ENCODE data around the gene VGF.

Gene VGF

DNA sequence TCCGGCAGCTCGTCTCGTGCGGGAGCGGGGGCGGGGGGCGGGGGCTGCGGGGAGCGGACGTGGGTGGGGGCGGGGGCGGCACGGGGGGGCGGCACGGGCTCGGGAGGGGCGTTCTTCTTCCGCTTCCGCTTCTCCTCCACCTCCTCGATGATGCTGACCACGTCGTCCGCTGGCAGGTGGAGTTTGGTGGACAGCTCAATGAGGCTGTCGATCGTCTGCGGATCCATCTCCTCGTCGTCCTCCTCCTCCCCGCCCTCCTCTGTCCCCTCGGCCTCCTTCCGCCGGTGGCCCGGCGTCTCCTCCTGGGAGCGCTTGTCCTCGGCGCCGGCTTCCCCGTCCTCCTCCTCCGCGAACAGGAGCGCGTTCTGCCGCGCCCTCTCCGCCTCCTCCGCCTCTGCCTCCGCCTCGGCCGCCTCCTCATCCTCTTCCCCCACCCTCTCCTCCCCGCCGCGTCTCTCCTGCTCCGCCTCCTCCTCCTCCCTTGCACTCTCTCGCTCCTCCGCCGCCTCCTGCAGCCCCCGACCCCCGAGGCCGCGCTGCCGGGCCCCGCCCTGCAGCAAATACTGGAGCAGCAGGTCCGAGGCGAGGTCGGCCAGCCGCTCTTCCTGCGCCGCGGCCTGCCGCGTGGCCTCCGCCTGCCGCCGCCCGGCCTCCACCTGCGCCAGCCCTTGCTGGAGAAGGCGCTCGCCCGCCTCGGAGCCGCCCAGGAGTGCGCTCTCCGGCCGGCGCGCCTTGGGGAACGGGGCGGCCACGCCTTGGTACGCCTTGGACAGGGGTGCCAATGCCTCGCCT, 1.9 kb downstream of the VGF start:
- Histone ChIP-seq H3K4me3 (peak overlapping the region; percentile 22 to 48), H3K4me1 (peaks cover 0 to 40% (median 36%) of the 10 kb centered on the region in 4 donors), H3K9me3 (no peaks in the 10 kb centered on the region), H3K27ac (no peak overlapping the region), H3K27me3 (peaks cover 5 to 100% of the 10 kb centered on the region in 2 donors), H3K36me3 (peaks cover 23 to 26% (median 25%) of the 10 kb centered on the region in 3 donors)
- intact Hi-C loops (cut with DNase I; ENCODE audit: low total_unique reads), result loop anchor here (10.0 kb wide), 1 partner anchor 269 kb away; the partner anchor contains the start of gene ACHE
- TF ChIP-seq, protein P1, sequence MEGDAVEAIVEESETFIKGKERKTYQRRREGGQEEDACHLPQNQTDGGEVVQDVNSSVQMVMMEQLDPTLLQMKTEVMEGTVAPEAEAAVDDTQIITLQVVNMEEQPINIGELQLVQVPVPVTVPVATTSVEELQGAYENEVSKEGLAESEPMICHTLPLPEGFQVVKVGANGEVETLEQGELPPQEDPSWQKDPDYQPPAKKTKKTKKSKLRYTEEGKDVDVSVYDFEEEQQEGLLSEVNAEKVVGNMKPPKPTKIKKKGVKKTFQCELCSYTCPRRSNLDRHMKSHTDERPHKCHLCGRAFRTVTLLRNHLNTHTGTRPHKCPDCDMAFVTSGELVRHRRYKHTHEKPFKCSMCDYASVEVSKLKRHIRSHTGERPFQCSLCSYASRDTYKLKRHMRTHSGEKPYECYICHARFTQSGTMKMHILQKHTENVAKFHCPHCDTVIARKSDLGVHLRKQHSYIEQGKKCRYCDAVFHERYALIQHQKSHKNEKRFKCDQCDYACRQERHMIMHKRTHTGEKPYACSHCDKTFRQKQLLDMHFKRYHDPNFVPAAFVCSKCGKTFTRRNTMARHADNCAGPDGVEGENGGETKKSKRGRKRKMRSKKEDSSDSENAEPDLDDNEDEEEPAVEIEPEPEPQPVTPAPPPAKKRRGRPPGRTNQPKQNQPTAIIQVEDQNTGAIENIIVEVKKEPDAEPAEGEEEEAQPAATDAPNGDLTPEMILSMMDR (IDR thresholded peaks at IDR 0.05), result no peak
- no peak for DNase-seq

DNA sequence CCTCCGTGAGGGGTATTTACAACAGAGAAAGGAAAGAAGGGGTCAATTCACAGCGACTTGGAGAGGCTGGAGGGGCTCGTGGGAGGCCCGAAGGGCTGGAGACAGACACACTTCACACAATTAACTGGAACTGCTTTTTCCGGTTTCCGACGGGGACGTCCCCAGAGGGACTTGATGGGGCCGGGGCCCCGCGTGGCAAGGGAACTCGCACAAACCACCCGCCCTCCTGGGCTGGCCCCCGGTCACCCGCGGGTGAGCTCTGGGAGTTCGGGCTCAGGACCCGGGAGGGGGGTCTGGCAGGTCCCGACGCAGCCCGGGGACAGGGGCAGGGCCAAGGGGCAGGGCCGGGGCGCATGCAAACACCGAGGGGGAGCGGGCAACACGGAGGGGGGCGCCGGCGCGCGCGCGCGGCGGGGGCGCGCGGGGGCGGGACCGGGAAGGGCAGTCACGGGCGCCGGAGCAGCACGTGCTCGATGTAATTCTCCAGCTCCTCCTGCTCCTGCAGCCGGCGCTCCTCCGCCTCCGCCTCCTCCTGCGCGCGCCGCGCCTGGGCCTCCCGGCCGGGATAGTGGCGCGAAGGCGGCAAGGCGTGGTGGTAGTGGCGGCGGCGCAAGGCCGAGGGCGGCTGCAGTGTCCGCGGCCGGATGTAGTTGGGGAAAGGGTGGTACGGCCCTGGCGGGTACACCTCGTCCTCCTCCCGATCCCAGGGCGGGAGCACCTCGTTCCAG, 2.7 kb downstream of the VGF start:
- H3K4me3 ChIP-seq, result peak overlapping the region; percentile 22 to 48
- no peak for DNase-seq
- H3K9me3 ChIP-seq, result no peaks in the 10 kb centered on the region
- peaks cover 0 to 40% (median 36%) of the 10 kb centered on the region in 4 donors for H3K4me1 ChIP-seq
- TF ChIP-seq, protein P1 (IDR thresholded peaks at IDR 0.05), result no peak
- intact Hi-C loops (cut with DNase I; ENCODE audit: low total_unique reads), result loop anchor here (10.0 kb wide), 1 partner anchor 268 kb away; the partner anchor contains the start of gene ACHE
- peaks cover 28 to 33% (median 32%) of the 10 kb centered on the region in 3 donors for H3K36me3 ChIP-seq
- peaks cover 5 to 97% of the 10 kb centered on the region in 2 donors for H3K27me3 ChIP-seq
- H3K27ac ChIP-seq, result no peak overlapping the region

DNA sequence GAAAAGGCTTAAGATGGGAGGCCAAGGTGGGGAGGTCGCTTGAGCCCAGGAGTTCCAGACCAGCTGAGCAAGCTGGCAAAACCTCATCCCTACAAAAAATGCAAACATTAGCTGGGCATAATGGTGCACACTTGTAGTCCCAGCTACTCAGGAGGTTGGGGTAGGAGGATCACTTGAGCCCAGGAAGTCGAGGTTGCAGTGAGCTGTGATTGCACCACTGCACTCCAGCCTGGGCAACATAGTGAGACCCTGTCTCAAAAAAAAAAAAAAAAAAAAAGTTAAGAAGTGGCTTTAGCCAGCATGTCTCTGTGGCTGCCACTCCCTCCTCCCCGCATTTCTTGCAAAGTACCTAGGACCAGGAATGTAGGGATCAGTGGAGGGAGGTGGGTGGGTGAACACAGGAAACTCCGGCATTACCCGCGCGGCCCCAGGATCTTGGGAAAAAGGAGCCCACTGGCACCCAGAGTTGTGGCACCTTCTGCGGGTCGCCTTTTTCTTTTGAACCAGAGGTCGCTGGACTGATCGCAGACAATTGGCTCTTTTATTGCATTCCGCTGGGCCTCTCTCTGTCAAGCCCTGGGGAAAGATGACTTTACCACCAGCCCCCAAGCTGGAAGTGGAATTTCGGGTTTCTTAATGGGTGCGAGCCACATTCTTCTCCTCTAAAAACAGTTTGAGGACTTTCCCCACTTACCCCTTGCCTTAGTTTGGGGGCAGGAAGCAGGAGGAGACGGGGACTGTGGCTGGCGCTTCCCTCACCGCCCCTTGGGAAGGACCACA, 3.5 kb downstream of the VGF start:
- peaks cover 33 to 41% (median 36%) of the 10 kb centered on the region in 3 donors for H3K36me3 ChIP-seq
- H3K4me1 ChIP-seq, result peaks cover 0 to 40% (median 36%) of the 10 kb centered on the region in 4 donors
- peaks cover 5 to 91% of the 10 kb centered on the region in 2 donors for H3K27me3 ChIP-seq
- H3K9me3 ChIP-seq, result no peaks in the 10 kb centered on the region
- TF ChIP-seq, protein P1 (IDR thresholded peaks at IDR 0.05), result no peak
- no peak overlapping the region for H3K4me3 ChIP-seq
- H3K27ac ChIP-seq, result no peak overlapping the region
- DNase-seq, result no peak
- intact Hi-C loops (cut with DNase I; ENCODE audit: low total_unique reads), result loop anchor here (10.0 kb wide), 1 partner anchor 267 kb away; the partner anchor contains the start of gene ACHE

DNA sequence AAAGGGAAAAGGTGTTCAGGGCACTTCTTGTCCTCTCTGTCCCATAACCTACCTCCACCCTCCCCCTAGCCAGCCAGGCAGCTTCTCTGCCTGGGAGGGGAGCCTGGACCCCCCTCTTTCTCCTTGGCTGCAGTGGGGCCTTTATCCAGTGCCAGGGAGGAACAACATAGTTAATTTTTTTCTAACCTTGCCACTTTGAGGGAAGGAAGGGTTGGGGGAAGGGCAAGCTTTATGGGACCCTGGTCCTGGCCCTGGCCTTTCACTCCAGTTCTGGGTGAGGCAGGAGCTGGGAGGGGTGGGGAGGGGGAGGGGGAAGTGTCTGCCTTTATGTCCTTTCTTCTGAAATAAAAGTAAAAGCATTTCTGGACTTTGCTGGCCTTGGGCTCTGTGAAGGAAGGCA, 4.5 kb downstream of the VGF start:
- peaks cover 5 to 81% of the 10 kb centered on the region in 2 donors for H3K27me3 ChIP-seq
- no peaks in the 10 kb centered on the region for H3K9me3 ChIP-seq
- H3K4me3 ChIP-seq, result no peak overlapping the region
- H3K36me3 ChIP-seq, result peaks cover 33 to 42% (median 36%) of the 10 kb centered on the region in 3 donors
- TF ChIP-seq, protein P1 (IDR thresholded peaks at IDR 0.05), result no peak
- intact Hi-C loops (cut with DNase I; ENCODE audit: low total_unique reads), result loop anchor here (10.0 kb wide), 1 partner anchor 266 kb away; the partner anchor contains the start of gene ACHE
- peaks cover 0 to 39% (median 33%) of the 10 kb centered on the region in 4 donors for H3K4me1 ChIP-seq
- H3K27ac ChIP-seq, result no peak overlapping the region
- DNase-seq, result no peak
